ENCODE results near the gene ANKMY1. TPM values are rescaled to one million over a fixed set of nuclear protein-coding genes. Genes with fewer than 3 reads are reported as not detected.

Gene ANKMY1
- total and polyA plus RNA-seq, 2 of the 13 experiments (the other 11 are each of a cell fraction or from before 2014, with no cell fraction given), result 11.7 to 18.8 TPM

GRCh38 chr2:240604939-240605716 is 47.3 kb upstream of the ANKMY1 start (continued):
- TF ChIP-seq GTF3A (CRISPR knock-in tag; conservative IDR thresholded peaks at IDR 0.05), result peak; percentile 88; the same call in 1 of the 2 replicates
- TF ChIP-seq TFDP1 (CRISPR knock-in tag; IDR thresholded peaks at IDR 0.05; ENCODE audit: borderline replicate concordance), result peak; percentile 23; the same call in 1 of the 2 replicates
- TF ChIP-seq ZNF512B (CRISPR knock-in tag; IDR thresholded peaks at IDR 0.05; ENCODE audit: borderline replicate concordance), result no peak
- TF ChIP-seq ZNF574 (CRISPR knock-in tag; IDR thresholded peaks at IDR 0.05), result peak; percentile 74
- TF ChIP-seq FOSL1 (CRISPR knock-in tag; IDR thresholded peaks at IDR 0.05; ENCODE audit: borderline replicate concordance), result no peak
- no peak for TF ChIP-seq SKI (IDR thresholded peaks at IDR 0.05; ENCODE audit: partially characterized antibody)
- TF ChIP-seq TFAP4 (IDR thresholded peaks at IDR 0.05; ENCODE audit: borderline replicate concordance, low read depth), result peak; percentile 56; the same call in 1 of the 2 replicates

All from HepG2 (cell line).